HG03280 (cell line): Measurements from ENCODE around the gene GSX2.
"Not testable (repeated sequence)": the region's sequence is repeated elsewhere in the genome, so short reads cannot be mapped to it uniquely, and the experiment has no call there.

Experiments used
- ATAC-seq: cut with Tn5 transposase; IDR thresholded peaks from one replicate; pipeline ENCODE4 v1.9.1; 2021; ENCODE audit warnings: mild to moderate bottlenecking, moderate library complexity; ENCODE audit not compliant: unreplicated experiment

GSX2 gene

GRCh38 chr4:54102531-54103106 lies 2.7 kb downstream of the GSX2 start:
- ATAC-seq: no peak

GRCh38 chr4:54103190-54103574 lies 3.2 kb downstream of the GSX2 start:
- no peak for ATAC-seq

- no peak for ATAC-seq
Measured at GRCh38 chr4:54104907-54105306, 4.9 kb downstream of the GSX2 start.

- ATAC-seq: no peak
Measured at GRCh38 chr4:54107951-54108748, 8.2 kb downstream of the GSX2 start.

- no peak for ATAC-seq
Measured at GRCh38 chr4:54109241-54110018, 9.5 kb downstream of the GSX2 start.

- no peak for ATAC-seq
Measured at GRCh38 chr4:54110019-54110416, 10.1 kb downstream of the GSX2 start.

GRCh38 chr4:54113206-54113605 lies 13.2 kb downstream of the GSX2 start:
- ATAC-seq: not testable (repeated sequence)

GRCh38 chr4:54116246-54116645 lies 16.3 kb downstream of the GSX2 start:
- ATAC-seq: not testable (repeated sequence)

GRCh38 chr4:54118850-54119589 lies 19.1 kb downstream of the GSX2 start:
- ATAC-seq: no peak

GRCh38 chr4:54120518-54120917 lies 20.6 kb downstream of the GSX2 start:
- ATAC-seq: no peak

- no peak for ATAC-seq
Measured at GRCh38 chr4:54127660-54128059, 27.7 kb downstream of the GSX2 start.

- not testable (repeated sequence) for ATAC-seq
Measured at GRCh38 chr4:54128694-54129093, 28.7 kb downstream of the GSX2 start.

- ATAC-seq: no peak
Measured at GRCh38 chr4:54139332-54139731, 39.4 kb downstream of the GSX2 start.

GRCh38 chr4:54140287-54140686 lies 40.3 kb downstream of the GSX2 start:
- ATAC-seq: no peak

GRCh38 chr4:54144199-54144598 lies 44.2 kb downstream of the GSX2 start:
- no peak for ATAC-seq

GRCh38 chr4:54144661-54145171 lies 44.8 kb downstream of the GSX2 start:
- ATAC-seq: no peak

GRCh38 chr4:54146139-54146538 lies 46.2 kb downstream of the GSX2 start:
- no peak for ATAC-seq

GRCh38 chr4:54149323-54149722 lies 49.4 kb downstream of the GSX2 start:
- no peak for ATAC-seq
